HepG2 (cell line): ENCODE data around the gene SOX12. TPM values are rescaled to one million over a fixed set of nuclear protein-coding genes. Genes with fewer than 3 reads are reported as not detected.

Experiments
- ATF7 ChIP-seq, 2 experiments: fragments of 450-650 bp in 1 of 2; sonication (generic) in 1 of 2; formaldehyde crosslinking in 1 of 2; IDR thresholded peaks; 2 replicates each; pipeline versions ENCODE4 v1.4.0 to v1.6.1; 2016 to 2020; ENCODE audit warnings: antibody characterized with exemption in 1 of 2, mild to moderate bottlenecking in 1 of 2, missing genetic modification reagents in 1 of 2
- ATM ChIP-seq: fragments of 450-650 bp; IDR thresholded peaks from 2 replicates; pipeline ENCODE4 v1.7.1; 2017; ENCODE audit warnings: mild to moderate bottlenecking, borderline replicate concordance
- CBX1 ChIP-seq: IDR thresholded peaks from one replicate; pipeline ENCODE4 v1.6.1; 2016; ENCODE audit warnings: antibody characterized with exemption, low read depth
- GLI4 ChIP-seq: sonication (generic); formaldehyde crosslinking; IDR thresholded peaks from 2 replicates; pipeline ENCODE4 v1.5.1; 2020; ENCODE audit warnings: missing genetic modification reagents, mild to moderate bottlenecking, moderate library complexity, borderline replicate concordance
- HDAC1 ChIP-seq: sonication (generic); formaldehyde crosslinking; IDR thresholded peaks from 2 replicates; pipeline ENCODE4 v1.5.1; 2020; ENCODE audit warnings: mild to moderate bottlenecking, missing genetic modification reagents
- MEF2D ChIP-seq: sonication (generic); formaldehyde crosslinking; IDR thresholded peaks from 2 replicates; pipeline ENCODE4 v1.5.1; 2020; ENCODE audit warnings: mild to moderate bottlenecking, missing genetic modification reagents
- MXI1 ChIP-seq: IDR thresholded peaks from 3 replicates; pipeline ENCODE4 v1.6.1; 2012; ENCODE audit warnings: low read depth, low read length, inconsistent platforms, borderline replicate concordance
- NFRKB ChIP-seq: fragments of 450-650 bp; IDR thresholded peaks from 2 replicates; pipeline ENCODE4 v1.6.1; 2017
- PHF20 ChIP-seq: sonication (generic); formaldehyde crosslinking; IDR thresholded peaks from 2 replicates; pipeline ENCODE4 v1.5.0; 2020; ENCODE audit warnings: mild to moderate bottlenecking, missing genetic modification reagents
- PLRG1 ChIP-seq: fragments of 450-650 bp; conservative IDR thresholded peaks from 2 replicates; pipeline ENCODE4 v1.6.1; 2016
- PRDM10 ChIP-seq: sonication (generic); formaldehyde crosslinking; IDR thresholded peaks from 2 replicates; pipeline ENCODE4 v1.4.0; 2020; ENCODE audit warnings: low read depth, missing genetic modification reagents
- PRDM15 ChIP-seq: sonication (generic); formaldehyde crosslinking; IDR thresholded peaks from 2 replicates; pipeline ENCODE4 v1.4.0; 2020; ENCODE audit warnings: missing genetic modification reagents
- PREB ChIP-seq: sonication (generic); formaldehyde crosslinking; IDR thresholded peaks from 2 replicates; pipeline ENCODE4 v1.4.0; 2020; ENCODE audit warnings: missing genetic modification reagents
- SP5 ChIP-seq: IDR thresholded peaks from 2 replicates; pipeline ENCODE4 v1.6.1; 2016; ENCODE audit warnings: low read depth, borderline replicate concordance
- ZBTB44 ChIP-seq: sonication (generic); formaldehyde crosslinking; IDR thresholded peaks from 2 replicates; pipeline ENCODE4 v1.4.0; 2020; ENCODE audit warnings: missing genetic modification reagents
- ZMAT3 ChIP-seq: sonication (generic); formaldehyde crosslinking; conservative IDR thresholded peaks from 2 replicates; pipeline ENCODE4 v1.7.0; 2021; ENCODE audit warnings: missing genetic modification reagents
- ZNF3 ChIP-seq: IDR thresholded peaks from 2 replicates; pipeline ENCODE4 v1.7.0; 2017; ENCODE audit warnings: inconsistent platforms
- ZNF569 ChIP-seq: sonication (generic); formaldehyde crosslinking; IDR thresholded peaks from 2 replicates; pipeline ENCODE4 v1.5.0; 2020; ENCODE audit warnings: mild to moderate bottlenecking, missing genetic modification reagents, moderate library complexity, borderline replicate concordance
- polyA plus RNA-seq, 8 experiments: library from polyadenylated mRNA; depleted of rRNA in 3 of 8; stranded (reverse) in 7 of 8; unstranded in 1 of 8; fragments of >200 nt; fragmentation: Illumina TruSeq in 4 of 8; extraction: Trizol in 4 of 8; gene quantifications; 2 replicates each; pipeline versions ENCODE4 v1.2.1 to v1.2.3, GENCODE V29; 2011 to 2016; ENCODE audit warnings: low read depth in 4 of 8, missing spikeins in 1 of 8, mixed read lengths in 1 of 8; ENCODE audit not compliant: insufficient read depth in 1 of 8
- total RNA-seq, 5 experiments: library from RNA; depleted of rRNA; stranded (reverse); fragments of >200 nt; fragmentation: Illumina TruSeq; extraction: Trizol; gene quantifications; 2 replicates each; pipeline ENCODE4 v1.2.3, GENCODE V29; 2016; ENCODE audit warnings: low read depth in 1 of 5

SOX12 gene
- total and polyA plus RNA-seq, 2 of the 13 experiments (the other 11 are each of a cell fraction or from before 2014, with no cell fraction given) = 10.0 to 18.7 TPM

- no peak for TF ChIP-seq PRDM15 (CRISPR knock-in tag)
- TF ChIP-seq GLI4 (CRISPR knock-in tag) = no peak
- no peak for TF ChIP-seq NFRKB
- no peak for TF ChIP-seq ZBTB44 (CRISPR knock-in tag)
- no peak for TF ChIP-seq MEF2D (CRISPR knock-in tag)
- TF ChIP-seq PLRG1 = no peak
- no peak; the same call in 2 of the 3 replicates for TF ChIP-seq MXI1
- TF ChIP-seq PRDM10 = no peak
- TF ChIP-seq ZNF3 (CRISPR knock-in tag) = no peak
- TF ChIP-seq ATF7 (IDR thresholded peaks at IDR 0.05) = no peak
- no peak for TF ChIP-seq ATF7 (CRISPR knock-in tag; IDR thresholded peaks at IDR 0.05)
- no peak for TF ChIP-seq PREB (CRISPR knock-in tag)
- TF ChIP-seq PHF20 = no peak
- no peak for TF ChIP-seq HDAC1 (CRISPR knock-in tag)
- no peak for TF ChIP-seq CBX1
- peak; percentile 53; the same call in 1 of the 2 replicates for TF ChIP-seq SP5 (CRISPR knock-in tag)
- no peak for TF ChIP-seq ZNF569 (CRISPR knock-in tag)
- TF ChIP-seq ATM = no peak
- no peak for TF ChIP-seq ZMAT3 (CRISPR knock-in tag)
Observed at GRCh38 chr20:363319-364078, 38.1 kb downstream of the SOX12 start (continued).
